Neural cell (in vitro differentiated cells): ENCODE measurements around the gene NPNT. TPM values are rescaled to one million over a fixed set of nuclear protein-coding genes. Genes with fewer than 3 reads are reported as not detected.

ENCODE experiments used
- H2AFZ ChIP-seq: fragments of 200-600, 300-800 bp; sonication (generic), shearing (Covaris generic); 2 replicates; pipeline ENCODE4 v1.6.0; 2014; ENCODE audit warnings: low read depth, mild to moderate bottlenecking, antibody characterized with exemption, low read length, moderate library complexity
- H3F3A ChIP-seq: fragments of 200-600 bp; shearing (Covaris generic); 2 replicates; pipeline ENCODE4 v1.6.1; 2016; ENCODE audit warnings: mild to moderate bottlenecking, moderate library complexity, mixed read lengths, antibody characterized with exemption, low read length; ENCODE audit not compliant: insufficient read depth, poor library complexity, severe bottlenecking
- H3K27ac ChIP-seq: fragments of 200-600, 300-800 bp; sonication (generic), shearing (Covaris generic); 2 replicates; pipeline ENCODE4 v1.5.1; 2014; ENCODE audit warnings: mild to moderate bottlenecking, low read length, moderate library complexity
- H3K27me3 ChIP-seq: fragments of 300-800, 200-600 bp; sonication (generic), shearing (Covaris generic); 2 replicates; pipeline ENCODE4 v1.6.0; 2014; ENCODE audit warnings: mild to moderate bottlenecking, low read depth, low read length, moderate library complexity; ENCODE audit not compliant: insufficient read depth
- H3K36me3 ChIP-seq: fragments of 300-800, 200-600 bp; sonication (generic), shearing (Covaris generic); 2 replicates; pipeline ENCODE4 v1.5.1; 2014; ENCODE audit warnings: mild to moderate bottlenecking, antibody characterized with exemption, low read length, moderate library complexity; ENCODE audit not compliant: insufficient read depth
- H3K4me2 ChIP-seq: fragments of 300-800, 200-600 bp; sonication (generic), shearing (Covaris generic); 2 replicates; pipeline ENCODE4 v1.6.0; 2014; ENCODE audit warnings: mild to moderate bottlenecking, low read length
- H3K4me3 ChIP-seq: fragments of 300-800, 200-600 bp; sonication (generic), shearing (Covaris generic); 2 replicates; pipeline ENCODE4 v1.5.1; 2014; ENCODE audit warnings: mild to moderate bottlenecking, low read length, moderate library complexity
- H3K79me2 ChIP-seq: fragments of 200-600 bp; shearing (Covaris generic); replicated peaks from 2 replicates; pipeline ENCODE4 v1.6.0; 2014; ENCODE audit warnings: mild to moderate bottlenecking, low read length, moderate library complexity; ENCODE audit not compliant: insufficient read depth
- H3K9ac ChIP-seq: fragments of 300-800, 200-600 bp; sonication (generic), shearing (Covaris generic); 2 replicates; pipeline ENCODE4 v1.6.1; 2016; ENCODE audit warnings: mild to moderate bottlenecking, low read length, mixed read lengths
- H3K9me2 ChIP-seq: fragments of 200-600 bp; shearing (Covaris generic); 2 replicates; pipeline ENCODE4 v1.6.1; 2016; ENCODE audit warnings: mild to moderate bottlenecking, low read length, mixed read lengths; ENCODE audit not compliant: insufficient read depth
- H3K9me3 ChIP-seq: fragments of 200-600, 300-800 bp; sonication (generic), shearing (Covaris generic); 2 replicates; pipeline ENCODE4 v1.6.1; 2016; ENCODE audit warnings: mild to moderate bottlenecking, mixed run types, low read length, moderate library complexity, mixed read lengths
- H4K20me1 ChIP-seq: fragments of 200-600 bp; shearing (Covaris generic); 2 replicates; pipeline ENCODE4 v1.6.1; 2016; ENCODE audit warnings: mild to moderate bottlenecking, mixed run types; ENCODE audit not compliant: insufficient read depth
- CTCF ChIP-seq: fragments of 450-650 bp; IDR thresholded peaks from 2 replicates; pipeline ENCODE4 v1.5.1; 2014; ENCODE audit warnings: antibody characterized with exemption, mild to moderate bottlenecking, moderate library complexity; ENCODE audit not compliant: poor library complexity, severe bottlenecking
- EP300 ChIP-seq: fragments of 450-650 bp; conservative IDR thresholded peaks from 2 replicates; pipeline ENCODE4 v1.6.1; 2014; ENCODE audit warnings: antibody characterized with exemption, mild to moderate bottlenecking, moderate library complexity; ENCODE audit not compliant: poor library complexity, severe bottlenecking
- EZH2 ChIP-seq: fragments of 200-600, 300-800 bp; shearing (Covaris generic), sonication (generic); IDR thresholded peaks from 2 replicates; pipeline ENCODE4 v1.6.1; 2014; ENCODE audit warnings: antibody characterized with exemption, low read length, borderline replicate concordance, mild to moderate bottlenecking; ENCODE audit not compliant: insufficient read depth, poor library complexity, severe bottlenecking
- MXI1 ChIP-seq: fragments of 450-650 bp; conservative IDR thresholded peaks from 2 replicates; pipeline ENCODE4 v1.6.1; 2014; ENCODE audit warnings: antibody characterized with exemption, mild to moderate bottlenecking; ENCODE audit not compliant: poor library complexity, severe bottlenecking
- POLR2AphosphoS5 ChIP-seq: IDR thresholded peaks from 2 replicates; pipeline ENCODE4 v1.6.1; 2012
- RAD21 ChIP-seq: fragments of 450-650 bp; conservative IDR thresholded peaks from 2 replicates; pipeline ENCODE4 v1.6.1; 2014; ENCODE audit warnings: antibody characterized with exemption, mild to moderate bottlenecking, moderate library complexity
- REST ChIP-seq: IDR thresholded peaks from 2 replicates; pipeline ENCODE4 v1.6.1; 2012; ENCODE audit warnings: borderline replicate concordance
- SMC3 ChIP-seq: fragments of 450-650 bp; conservative IDR thresholded peaks from 2 replicates; pipeline ENCODE4 v1.6.1; 2014; ENCODE audit warnings: antibody characterized with exemption, mild to moderate bottlenecking, moderate library complexity; ENCODE audit not compliant: poor library complexity
- TAF1 ChIP-seq: IDR thresholded peaks from 2 replicates; pipeline ENCODE4 v1.6.1; 2012; ENCODE audit warnings: low read depth
- polyA plus RNA-seq: library from polyadenylated mRNA; depleted of rRNA; stranded (reverse); fragments of >200 nt; gene quantifications from 2 replicates; pipeline ENCODE4 v1.2.3, GENCODE V29; 2014

The NPNT gene
- polyA plus RNA-seq, 1 donor from 2014 or later: 2.6 TPM

GRCh38 chr4:105950701-105951100 is 55.4 kb downstream of the NPNT start:
- H3K4me3 ChIP-seq: no peak overlapping the region
- TF ChIP-seq TAF1 (no peak), CTCF (no peak), EZH2 (no peak), SMC3 (no peak), REST (no peak)
- no peak overlapping the region for H3K27ac ChIP-seq
- H3F3A ChIP-seq: no peaks in the 10 kb centered on the region
- H2AFZ ChIP-seq: no peak overlapping the region
- H4K20me1 ChIP-seq: no peaks in the 10 kb centered on the region
- H3K27me3 ChIP-seq: no peaks in the 10 kb centered on the region
- H3K79me2 ChIP-seq: no peaks in the 10 kb centered on the region
- H3K36me3 ChIP-seq: no peaks in the 10 kb centered on the region
- no peak overlapping the region for H3K4me2 ChIP-seq
- no peak overlapping the region for H3K9ac ChIP-seq
- H3K9me2 ChIP-seq: no peaks in the 10 kb centered on the region
- no peaks in the 10 kb centered on the region for H3K9me3 ChIP-seq

- no peak overlapping the region for H3K4me2 ChIP-seq
- H3K27me3 ChIP-seq: no peaks in the 10 kb centered on the region
- no peak overlapping the region for H3K9ac ChIP-seq
- no peaks in the 10 kb centered on the region for H4K20me1 ChIP-seq
- TF ChIP-seq EP300: no peak
- no peak for TF ChIP-seq REST
- TF ChIP-seq CTCF: no peak
- TF ChIP-seq TAF1: no peak
- TF ChIP-seq SMC3: no peak
- no peak for TF ChIP-seq EZH2
- TF ChIP-seq POLR2AphosphoS5: no peak
- no peak for TF ChIP-seq RAD21
- no peak for TF ChIP-seq MXI1
- H2AFZ ChIP-seq: no peak overlapping the region
- no peaks in the 10 kb centered on the region for H3K36me3 ChIP-seq
- H3K9me2 ChIP-seq: no peaks in the 10 kb centered on the region
- H3K27ac ChIP-seq: no peak overlapping the region
- H3F3A ChIP-seq: no peaks in the 10 kb centered on the region
- no peaks in the 10 kb centered on the region for H3K9me3 ChIP-seq
- no peak overlapping the region for H3K4me3 ChIP-seq
- H3K79me2 ChIP-seq: no peaks in the 10 kb centered on the region
These were observed 55.9 kb downstream of the NPNT start for GRCh38 chr4:105951198-105951597.
